Activated CD8-positive, alpha-beta memory T cell treated with anti-CD3 and anti-CD28 coated beads for 24 hours (primary cell): ENCODE results near the gene TRIP13.
"Not testable (repeated sequence)": the region's sequence is repeated elsewhere in the genome, so short reads cannot be mapped to it uniquely, and the experiment has no call there.

Source experiments
- DNase-seq: peaks from one replicate; pipeline ENCODE4 v3.0.0-alpha.2; 2020

TRIP13 gene

GRCh38 chr5:922436-923280 is 30.0 kb downstream of the TRIP13 start:
- DNase-seq, result peak; percentile 54

- peak; percentile 88 for DNase-seq
These were observed 30.7 kb downstream of the TRIP13 start for GRCh38 chr5:923281-923873.

- peak; percentile 64 for DNase-seq
These were observed 33.9 kb downstream of the TRIP13 start for GRCh38 chr5:926417-927171.

GRCh38 chr5:927172-928015 is 34.7 kb downstream of the TRIP13 start:
- DNase-seq, result peak; percentile 52

GRCh38 chr5:929182-929581 is 36.5 kb downstream of the TRIP13 start:
- not testable (repeated sequence) for DNase-seq

GRCh38 chr5:929596-929995 is 36.9 kb downstream of the TRIP13 start:
- DNase-seq, result no peak

- no peak for DNase-seq
These were observed 38.2 kb downstream of the TRIP13 start for GRCh38 chr5:930866-931265.

- DNase-seq, result no peak
These were observed 39.0 kb downstream of the TRIP13 start for GRCh38 chr5:931570-932145.

- DNase-seq, result no peak
These were observed 39.5 kb downstream of the TRIP13 start for GRCh38 chr5:932151-932627.

GRCh38 chr5:932628-933250 is 40.1 kb downstream of the TRIP13 start:
- no peak for DNase-seq

- DNase-seq, result no peak
These were observed 40.7 kb downstream of the TRIP13 start for GRCh38 chr5:933251-933861.

- not testable (repeated sequence) for DNase-seq
These were observed 41.3 kb downstream of the TRIP13 start for GRCh38 chr5:933951-934350.

GRCh38 chr5:934381-934967 is 41.8 kb downstream of the TRIP13 start:
- not testable (repeated sequence) for DNase-seq

- no peak for DNase-seq
These were observed 42.9 kb downstream of the TRIP13 start for GRCh38 chr5:935510-936084.

- DNase-seq, result peak; percentile 51
These were observed 43.8 kb downstream of the TRIP13 start for GRCh38 chr5:936149-937144.

- DNase-seq, result no peak
These were observed 44.7 kb downstream of the TRIP13 start for GRCh38 chr5:937151-937924.

GRCh38 chr5:939368-939767 is 46.7 kb downstream of the TRIP13 start:
- DNase-seq, result no peak

GRCh38 chr5:940741-941140 is 48.1 kb downstream of the TRIP13 start:
- not testable (repeated sequence) for DNase-seq
